GM21515 (cell line): ENCODE measurements around the gene PRSS1.
"Not testable (repeated sequence)": the region's sequence is repeated elsewhere in the genome, so short reads cannot be mapped to it uniquely, and the experiment has no call there.

ENCODE experiments used
- ATAC-seq: cut with Tn5 transposase; IDR thresholded peaks from one replicate; pipeline ENCODE4 v1.9.1; 2021; ENCODE audit not compliant: unreplicated experiment

Gene PRSS1

DNA sequence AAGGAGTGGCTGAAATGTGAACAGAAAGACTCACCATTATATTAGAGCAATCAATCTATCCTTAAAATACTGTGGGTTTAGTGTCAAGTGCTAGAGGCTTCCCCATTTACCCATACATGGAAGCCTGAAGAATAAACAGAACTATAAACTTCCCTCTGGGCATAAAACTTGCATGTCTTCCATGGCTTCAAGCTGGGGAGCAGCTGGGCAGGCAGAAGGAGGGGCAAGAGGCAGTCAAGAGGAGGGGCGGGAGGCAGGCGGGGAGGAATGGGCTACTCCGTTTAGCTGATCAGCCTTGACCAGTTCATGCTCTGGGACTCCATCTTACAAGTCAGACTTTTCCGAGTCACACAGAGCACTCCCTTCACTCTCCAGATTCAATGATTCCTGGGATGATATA lies 3.5 kb upstream of the PRSS1 start:
- ATAC-seq: no peak

DNA sequence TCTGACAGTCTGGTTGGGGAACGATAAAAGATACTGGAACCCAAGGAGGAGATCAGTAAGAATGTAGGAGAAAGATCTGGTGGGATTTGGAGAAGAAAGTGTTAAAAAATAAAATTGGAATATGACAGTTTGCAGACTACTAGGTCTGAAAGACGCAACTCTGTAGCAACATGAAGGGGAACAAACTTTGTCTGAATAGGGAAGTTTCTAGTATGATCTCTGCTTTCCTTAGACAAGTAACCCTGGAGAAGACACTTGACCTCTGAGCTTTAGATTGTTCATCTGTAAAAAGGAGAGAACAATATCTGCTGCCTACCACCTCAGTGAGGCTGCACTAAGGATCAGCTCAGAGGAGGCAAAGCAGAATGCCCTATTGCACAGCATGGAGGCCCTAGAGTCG lies 3.0 kb upstream of the PRSS1 start:
- no peak for ATAC-seq

DNA sequence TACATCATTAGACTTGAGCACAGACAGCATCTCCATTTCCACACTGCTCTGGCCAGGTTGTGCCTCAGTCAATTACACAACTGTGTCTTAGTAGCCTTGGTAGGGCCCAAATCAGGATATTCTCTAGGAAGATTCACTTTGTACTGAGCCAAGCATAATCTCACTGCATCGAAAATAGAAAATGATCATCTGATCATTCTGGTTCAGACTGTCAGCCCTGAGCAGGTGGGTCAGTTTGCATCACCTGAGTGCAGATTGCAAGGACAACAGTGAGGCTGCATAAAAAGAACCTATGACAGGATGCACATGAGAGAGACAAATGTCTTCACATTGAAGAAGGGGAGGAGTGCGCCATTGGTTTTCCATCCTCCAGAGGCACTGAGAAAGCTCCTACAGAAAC lies 862 bp upstream of the PRSS1 start:
- ATAC-seq: not testable (repeated sequence)

DNA sequence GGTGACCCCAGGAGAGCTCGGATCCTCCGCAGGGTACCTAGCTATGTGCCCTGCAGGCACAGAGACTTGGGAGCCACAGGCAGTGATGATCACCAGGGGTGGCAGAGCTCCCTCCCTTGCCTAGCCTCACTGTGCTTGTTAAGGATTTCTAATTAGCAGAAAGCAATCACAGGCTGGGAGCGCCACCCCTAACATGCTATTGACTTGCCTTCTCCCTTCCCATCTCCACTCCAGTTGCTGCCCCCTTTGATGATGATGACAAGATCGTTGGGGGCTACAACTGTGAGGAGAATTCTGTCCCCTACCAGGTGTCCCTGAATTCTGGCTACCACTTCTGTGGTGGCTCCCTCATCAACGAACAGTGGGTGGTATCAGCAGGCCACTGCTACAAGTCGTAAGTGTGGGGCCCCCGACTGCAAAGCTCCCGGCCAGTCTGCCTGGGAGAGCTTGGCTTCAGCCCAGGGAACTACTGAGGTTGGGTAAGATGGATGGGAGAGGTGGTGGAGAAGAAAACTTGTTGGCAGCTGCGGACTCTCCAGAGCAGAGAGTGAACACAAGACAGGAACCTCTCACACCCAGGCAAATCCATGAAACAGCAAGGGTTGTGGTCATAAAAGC lies 1.2 kb downstream of the PRSS1 start:
- ATAC-seq: no peak

DNA sequence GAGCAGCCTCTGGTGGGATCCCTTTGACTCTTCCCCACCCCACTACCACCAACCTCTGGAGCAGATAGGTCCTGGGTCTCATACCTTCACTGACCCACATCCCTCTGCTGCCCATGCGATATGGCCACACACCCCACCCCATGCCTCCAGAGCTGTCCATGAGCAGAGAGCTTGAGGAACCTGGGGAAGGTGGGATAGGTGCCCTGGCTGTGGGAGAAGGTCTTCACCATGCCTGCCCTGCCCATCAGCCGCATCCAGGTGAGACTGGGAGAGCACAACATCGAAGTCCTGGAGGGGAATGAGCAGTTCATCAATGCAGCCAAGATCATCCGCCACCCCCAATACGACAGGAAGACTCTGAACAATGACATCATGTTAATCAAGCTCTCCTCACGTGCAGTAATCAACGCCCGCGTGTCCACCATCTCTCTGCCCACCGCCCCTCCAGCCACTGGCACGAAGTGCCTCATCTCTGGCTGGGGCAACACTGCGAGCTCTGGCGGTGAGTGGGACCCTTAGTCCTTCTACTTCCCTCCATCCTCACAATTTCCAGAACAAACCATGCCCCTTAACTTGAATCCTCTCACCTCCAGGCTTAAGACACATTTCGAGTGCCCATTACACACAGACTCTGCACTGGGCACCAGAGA lies 2.4 kb downstream of the PRSS1 start:
- not testable (repeated sequence) for ATAC-seq

DNA sequence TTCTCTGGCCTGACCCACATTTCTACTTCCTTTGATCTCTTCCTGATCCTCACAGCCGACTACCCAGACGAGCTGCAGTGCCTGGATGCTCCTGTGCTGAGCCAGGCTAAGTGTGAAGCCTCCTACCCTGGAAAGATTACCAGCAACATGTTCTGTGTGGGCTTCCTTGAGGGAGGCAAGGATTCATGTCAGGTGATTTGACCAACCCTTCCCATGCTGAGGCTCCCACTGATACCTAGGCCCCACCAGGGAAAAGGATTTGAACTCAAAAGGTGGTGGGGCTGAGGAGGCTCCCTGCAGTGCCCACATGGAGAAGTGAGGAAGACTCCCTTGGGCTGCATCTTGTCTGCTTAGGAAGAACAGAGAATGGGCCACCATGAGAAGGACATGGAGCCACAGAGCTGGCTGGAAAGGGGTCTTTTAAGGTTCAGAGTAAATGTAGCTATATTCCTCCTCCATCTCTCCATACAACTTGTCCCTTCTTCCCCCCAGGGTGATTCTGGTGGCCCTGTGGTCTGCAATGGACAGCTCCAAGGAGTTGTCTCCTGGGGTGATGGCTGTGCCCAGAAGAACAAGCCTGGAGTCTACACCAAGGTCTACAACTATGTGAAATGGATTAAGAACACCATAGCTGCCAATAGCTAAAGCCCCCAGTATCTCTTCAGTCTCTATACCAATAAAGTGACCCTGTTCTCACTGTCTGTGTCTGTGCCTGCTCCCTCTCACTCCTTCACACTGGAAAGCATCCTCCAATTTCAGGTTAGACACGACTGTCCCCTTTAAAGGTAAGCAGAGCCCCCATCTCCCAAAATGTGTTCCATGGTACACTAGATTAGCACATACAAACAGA lies 3.3 kb downstream of the PRSS1 start:
- no peak for ATAC-seq

DNA sequence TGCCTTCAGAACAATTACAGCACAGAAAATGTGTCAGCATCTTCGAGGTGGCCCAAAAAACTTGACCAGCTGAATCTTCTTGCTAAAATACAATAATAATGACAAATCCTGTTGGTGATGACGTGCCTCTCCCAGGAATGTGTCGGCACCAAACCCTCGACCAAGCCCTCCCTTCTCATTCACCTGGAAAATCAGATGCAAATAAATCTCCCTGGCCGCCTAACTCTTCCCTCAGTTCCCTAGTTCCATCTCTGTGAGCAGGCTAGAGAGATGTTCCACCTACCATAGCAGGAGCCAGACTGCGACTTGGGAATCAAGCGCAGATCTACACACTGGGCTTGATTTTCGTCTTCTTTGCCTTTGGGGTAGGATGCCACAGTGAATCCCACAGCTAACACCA lies 4.1 kb downstream of the PRSS1 start:
- no peak for ATAC-seq

DNA sequence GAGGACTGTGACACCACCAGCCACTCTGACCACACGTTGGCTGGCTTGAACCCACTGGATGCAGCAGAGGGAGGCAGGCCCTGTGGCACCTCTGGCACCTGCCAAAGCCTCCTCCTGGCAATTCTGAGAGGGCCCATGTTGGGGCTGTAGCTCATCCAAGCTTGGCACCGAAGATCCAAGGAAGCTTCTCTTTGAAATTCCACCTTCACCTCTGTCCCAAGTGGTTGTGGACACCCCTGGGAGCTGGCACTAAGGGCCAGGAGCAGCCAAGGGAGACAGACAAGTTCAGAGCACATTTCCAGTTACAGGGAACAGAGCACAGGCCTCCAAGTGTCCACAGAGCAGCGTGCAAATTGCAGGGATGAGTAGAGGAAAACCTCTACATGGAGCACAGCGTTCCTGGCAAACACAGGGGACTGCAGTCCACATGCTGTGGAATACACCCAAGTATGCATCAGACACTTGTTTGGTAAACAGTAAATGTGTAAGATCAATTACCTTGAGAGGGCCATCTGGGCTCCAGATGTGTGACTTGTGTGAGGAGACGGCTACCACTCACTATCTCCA lies 4.7 kb downstream of the PRSS1 start:
- not testable (repeated sequence) for ATAC-seq

DNA sequence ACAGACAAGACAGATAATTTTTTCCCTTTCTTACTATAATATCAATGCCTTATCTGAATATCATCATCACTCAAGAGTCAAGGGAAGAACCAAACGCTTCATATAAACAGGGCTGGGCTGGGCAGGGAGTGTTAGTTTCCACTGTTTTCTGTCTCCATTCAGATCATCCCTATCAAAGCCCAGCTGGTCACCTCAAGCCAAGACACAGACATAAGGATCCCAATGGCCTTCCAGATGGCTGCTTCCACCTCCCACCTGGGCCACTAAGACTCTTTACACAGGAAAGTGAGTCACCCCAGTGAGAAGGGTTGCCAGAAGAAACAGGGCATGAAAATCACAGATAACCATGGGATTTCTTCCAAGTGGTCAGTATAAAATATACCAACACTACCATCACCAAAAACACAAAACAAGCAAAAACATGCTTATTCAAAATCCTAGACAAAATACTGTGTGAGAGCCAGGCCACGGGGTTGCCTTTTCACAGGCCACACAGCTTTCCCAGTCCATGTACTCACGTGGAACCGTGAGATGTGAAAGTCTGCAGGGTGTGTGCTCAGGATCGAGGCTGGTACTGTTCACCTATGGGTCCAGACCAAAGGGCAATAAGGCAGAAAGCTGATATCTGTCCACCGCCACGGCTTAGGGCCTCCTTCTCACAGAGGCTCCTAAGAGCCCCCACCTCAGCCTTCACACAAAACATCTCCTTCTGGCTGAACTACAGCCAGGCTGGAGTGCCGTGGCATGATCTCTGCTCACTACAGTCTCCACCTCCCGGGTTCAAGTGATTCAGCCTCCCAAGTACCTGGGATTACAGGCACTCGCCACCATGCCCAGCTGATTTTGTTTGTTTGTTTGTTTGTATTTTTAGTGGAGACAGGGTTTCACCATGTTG lies 5.7 kb downstream of the PRSS1 start:
- no peak for ATAC-seq

DNA sequence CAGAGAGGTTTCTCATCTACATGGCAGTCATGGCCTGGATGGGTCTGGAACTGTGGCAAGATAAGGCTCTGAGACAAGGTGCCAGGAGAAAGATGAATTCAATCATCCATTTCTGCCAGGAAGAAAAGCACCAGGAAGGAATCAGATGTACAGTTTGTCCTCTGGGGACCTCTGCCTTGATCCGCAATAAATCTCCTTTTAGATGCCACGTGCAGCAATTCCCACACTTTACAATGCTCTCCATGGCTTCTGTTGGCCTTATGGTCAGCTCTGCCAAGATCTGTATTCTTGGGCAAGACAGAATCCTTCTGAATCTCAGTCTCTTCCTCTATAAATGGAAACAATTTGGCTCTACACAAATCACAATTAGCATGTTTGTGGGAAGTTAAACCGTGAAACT lies 9.0 kb downstream of the PRSS1 start:
- not testable (repeated sequence) for ATAC-seq

DNA sequence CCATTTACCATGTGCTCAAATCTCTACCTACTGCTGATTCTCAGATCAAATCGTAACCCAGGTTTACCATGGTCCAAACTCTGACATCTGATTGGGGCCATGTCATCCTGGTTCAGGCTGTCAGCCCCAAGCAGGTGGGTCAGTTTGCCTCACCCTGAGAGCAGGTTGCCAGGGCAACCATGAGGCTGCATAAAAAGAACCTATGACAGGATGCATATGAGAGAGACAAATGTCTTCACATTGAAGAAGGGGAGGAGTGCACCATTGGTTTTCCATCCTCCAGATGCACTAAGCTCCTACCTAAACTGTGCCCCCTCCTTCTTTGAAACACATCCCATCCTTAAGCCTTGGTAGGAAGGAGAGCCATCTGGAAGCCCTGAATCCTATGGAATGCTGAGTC lies 10.2 kb downstream of the PRSS1 start:
- no peak for ATAC-seq

DNA sequence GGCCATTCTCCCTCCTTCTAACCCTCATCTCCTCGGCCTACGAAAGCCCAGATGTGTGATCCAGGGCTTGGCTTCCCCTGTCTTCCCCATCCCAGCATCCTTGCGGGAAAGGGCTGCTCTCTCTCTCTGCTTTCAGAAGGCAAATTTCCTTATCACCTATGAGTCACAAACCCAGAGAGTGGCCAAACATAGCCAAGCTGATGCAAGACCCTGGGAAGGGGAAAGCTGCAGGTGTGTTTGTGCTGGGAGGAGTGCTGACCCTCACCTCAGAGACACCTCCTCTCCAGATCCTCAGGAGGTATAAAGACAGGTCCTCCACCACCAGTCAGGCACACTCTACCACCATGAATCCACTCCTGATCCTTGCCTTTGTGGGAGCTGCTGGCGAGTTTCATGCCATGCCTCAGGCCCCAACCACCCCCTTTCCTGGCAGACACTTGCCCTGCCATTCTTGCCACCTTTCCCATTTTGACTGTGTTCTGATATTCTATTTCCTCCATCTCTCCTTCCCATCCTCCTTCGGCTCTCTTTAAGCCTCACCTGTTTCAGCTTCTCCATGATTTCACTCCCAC lies 10.9 kb downstream of the PRSS1 start:
- ATAC-seq: no peak

DNA sequence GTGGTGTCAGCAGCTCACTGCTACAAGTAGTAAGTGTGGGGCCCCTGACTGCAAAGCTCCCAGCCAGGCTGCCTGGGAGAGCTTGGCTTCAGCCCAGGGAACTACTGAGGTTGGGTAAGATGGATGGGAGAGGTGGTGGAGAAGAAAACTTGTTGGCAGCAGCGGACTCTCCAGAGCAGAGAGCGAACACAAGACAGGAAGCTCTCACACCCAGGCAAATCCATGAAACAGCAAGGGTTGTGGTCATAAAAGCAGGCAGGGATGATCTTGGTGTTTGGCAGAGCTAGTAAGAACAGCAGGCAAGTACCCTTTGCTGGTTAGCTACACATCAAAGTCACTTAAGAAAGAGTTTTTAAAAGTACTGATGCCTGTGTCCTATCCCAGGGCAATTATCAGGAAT lies 12.3 kb downstream of the PRSS1 start:
- ATAC-seq: not testable (repeated sequence)

DNA sequence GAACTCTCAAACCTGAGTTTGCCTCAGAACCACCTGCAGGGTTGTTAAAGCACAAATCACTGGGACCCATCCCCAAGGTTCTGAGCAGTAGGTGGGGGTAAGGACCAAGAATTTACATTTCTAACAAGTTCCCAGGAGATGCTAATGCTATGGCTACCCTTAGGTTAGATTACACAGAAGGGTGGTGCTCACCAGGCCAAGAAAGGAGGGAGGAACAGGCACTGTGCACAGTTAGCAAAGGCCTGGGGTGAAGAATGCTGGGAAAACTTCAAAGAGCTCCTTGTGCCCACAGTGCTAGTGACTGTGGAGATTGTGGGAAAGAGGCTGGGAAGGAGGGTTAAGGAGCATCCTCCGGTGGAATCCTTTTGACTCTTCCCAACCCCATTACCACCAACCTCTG lies 12.8 kb downstream of the PRSS1 start:
- ATAC-seq: no peak

DNA sequence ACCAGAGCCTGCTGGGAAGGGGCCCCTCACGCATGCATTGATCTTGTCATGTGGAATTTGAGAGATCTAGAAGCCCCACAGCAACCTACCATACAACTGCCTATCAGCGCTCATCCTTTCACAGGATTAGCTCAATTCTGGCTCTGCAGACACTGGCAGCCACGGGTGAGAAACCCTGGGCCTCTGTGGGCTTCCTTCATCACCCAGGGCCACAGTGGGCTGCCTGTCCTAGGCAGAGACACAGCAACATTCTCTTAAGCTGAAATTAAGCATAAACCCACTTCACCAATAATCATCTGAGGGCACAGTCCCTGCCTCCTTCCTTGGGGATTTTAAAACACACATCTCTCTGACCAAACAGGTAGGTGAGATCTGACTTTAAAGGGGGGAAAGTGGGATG lies 18.2 kb downstream of the PRSS1 start:
- no peak for ATAC-seq

DNA sequence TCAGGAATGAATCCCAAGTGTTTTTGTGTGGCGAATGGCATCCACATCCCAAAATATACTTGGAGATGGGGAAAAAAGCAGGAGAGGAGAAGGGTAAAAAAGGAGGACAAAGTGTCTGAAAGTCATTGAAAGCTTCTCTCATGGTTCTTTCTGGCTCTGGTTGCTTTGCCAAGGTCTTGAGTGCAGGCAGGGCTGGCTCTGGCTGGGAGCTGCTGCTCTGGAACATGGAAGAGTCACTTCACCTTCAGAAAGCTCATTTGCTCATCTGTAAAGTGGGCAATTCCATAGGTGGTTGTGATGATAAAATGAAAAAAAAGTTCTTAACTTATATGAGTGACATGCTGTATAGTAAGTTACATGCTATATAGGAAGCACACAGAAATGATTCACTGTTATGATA lies 18.6 kb downstream of the PRSS1 start:
- no peak for ATAC-seq

DNA sequence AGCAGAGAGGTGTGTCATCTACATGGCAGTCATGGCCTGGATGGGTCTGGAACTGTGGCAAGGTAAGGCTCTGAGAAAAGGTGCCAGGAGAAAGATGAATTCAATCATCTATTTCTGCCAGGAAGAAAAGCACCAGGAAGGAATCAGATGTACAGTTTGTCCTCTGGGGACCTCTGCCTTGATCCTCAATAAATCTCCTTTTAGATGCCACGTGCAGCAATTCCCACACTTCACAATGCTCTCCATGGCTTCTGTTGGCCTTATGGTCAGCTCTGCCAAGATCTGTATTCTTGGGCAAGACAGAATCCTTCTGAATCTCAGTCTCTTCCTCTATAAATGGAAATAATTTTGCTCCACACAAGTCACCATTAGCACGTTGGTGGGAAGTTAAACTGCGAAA lies 19.6 kb downstream of the PRSS1 start:
- not testable (repeated sequence) for ATAC-seq

DNA sequence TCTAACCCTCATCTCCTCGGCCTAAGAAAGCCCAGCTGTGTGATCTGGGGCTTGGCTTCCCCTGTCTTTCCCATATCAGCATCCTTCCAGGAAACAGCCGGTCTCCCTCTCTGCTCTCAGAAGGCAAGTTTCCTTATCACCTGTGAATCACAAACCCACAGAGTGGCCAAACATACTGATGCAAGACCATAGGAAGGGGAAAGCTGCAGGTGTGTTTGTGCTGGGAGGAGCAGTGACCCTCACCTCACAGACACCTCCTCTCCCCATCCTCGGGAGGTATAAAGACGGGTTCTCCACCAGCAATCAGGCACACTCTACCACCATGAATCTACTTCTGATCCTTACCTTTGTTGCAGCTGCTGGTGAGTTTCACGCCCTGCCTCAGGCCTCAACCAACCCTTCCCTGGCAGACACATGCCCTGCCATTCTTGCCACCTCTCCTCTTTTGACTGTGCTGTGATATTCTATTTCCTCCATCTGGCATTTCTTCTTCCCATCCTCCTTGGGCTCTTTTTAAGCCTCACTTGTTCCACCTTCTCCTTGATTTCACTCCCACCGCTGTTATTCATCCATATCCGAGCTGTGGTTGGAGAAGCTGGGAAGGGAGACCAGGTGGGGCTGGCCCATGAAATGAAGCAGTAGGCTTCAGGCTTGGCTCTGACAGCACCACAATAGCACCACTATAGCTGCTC lies 21.5 kb downstream of the PRSS1 start, which contains the start of gene PRSS2:
Gene PRSS2 (plus strand): TSS at position 310 of the 692 bp plus-strand sequence. CDS start 13 bp downstream, at position 323.
- ATAC-seq: peak; percentile 11

DNA sequence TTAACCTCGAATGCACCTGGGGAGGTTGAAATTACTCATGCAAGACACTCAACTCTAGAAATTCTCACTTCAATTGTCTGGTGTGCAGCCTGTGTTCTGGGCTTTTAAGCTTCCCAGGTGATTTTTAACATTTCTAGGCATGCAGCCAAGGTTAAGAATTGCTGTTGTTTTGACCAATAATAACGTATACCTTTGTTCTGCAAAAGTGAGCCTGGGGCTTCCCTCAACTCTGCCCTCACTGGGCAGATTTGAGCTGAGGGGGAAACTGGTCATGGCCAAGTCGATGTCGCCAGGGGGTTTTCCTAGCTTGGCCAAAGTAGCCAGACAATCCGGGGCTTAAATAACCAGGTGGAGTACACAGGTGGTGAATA lies 22.1 kb downstream of the PRSS1 start:
- ATAC-seq: peak; percentile 92

DNA sequence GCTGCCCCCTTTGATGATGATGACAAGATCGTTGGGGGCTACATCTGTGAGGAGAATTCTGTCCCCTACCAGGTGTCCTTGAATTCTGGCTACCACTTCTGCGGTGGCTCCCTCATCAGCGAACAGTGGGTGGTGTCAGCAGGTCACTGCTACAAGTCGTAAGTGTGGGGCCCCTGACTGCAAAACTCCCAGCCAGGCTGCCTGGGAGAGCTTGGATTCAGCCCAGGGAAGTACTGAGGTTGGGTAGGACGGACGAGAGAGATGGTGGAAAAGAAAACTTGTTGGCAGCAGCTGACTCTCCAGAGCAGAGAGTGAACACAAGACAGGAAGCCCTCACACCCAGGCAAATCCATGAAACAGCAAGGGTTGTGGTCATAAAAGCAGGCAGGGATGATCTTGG lies 22.8 kb downstream of the PRSS1 start:
- ATAC-seq: no peak
